ENCODE results near the gene GNAQ. TPM values are rescaled to one million over a fixed set of nuclear protein-coding genes. Genes with fewer than 3 reads are reported as not detected.

Gene GNAQ
- polyA plus RNA-seq, 1 donor (not counting 4 experiments of a cell fraction or from before 2014, with no cell fraction given): 64.3 TPM

DNA sequence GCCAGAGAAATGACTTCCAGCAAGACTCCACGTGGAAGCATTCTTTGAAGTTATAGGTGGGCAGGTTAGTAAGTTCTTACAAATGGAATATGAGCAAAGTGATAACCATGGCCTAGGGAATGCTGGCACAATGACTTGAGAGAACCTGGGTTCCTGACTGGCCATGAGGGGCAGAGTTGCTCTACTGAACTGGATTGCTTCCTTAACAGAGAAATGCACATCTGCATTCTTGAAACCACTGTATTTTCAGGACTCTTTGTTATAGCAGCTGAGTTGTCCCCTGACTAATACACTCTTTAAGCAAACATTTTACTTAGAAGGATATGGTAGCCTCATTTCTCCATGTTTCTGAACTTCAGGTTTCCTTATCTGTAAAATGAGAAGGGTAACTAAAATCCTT is 275.2 kb downstream of the GNAQ start:
- H3K4me2 ChIP-seq (ENCODE audit: control insufficient read depth, extremely low read depth, insufficient read depth, low read depth, low read length): no peak overlapping the region
- H3K36me3 ChIP-seq (ENCODE audit: control insufficient read depth in 2 of 2, extremely low read depth in 1 of 2, insufficient read depth in 2 of 2, low read length in 2 of 2): peaks cover 0 to 4% of the 10 kb centered on the region in 2 experiments
- H2AFZ ChIP-seq (ENCODE audit: control insufficient read depth, low read length): no peak overlapping the region
- H4K20me1 ChIP-seq (ENCODE audit: control insufficient read depth, extremely low read depth, insufficient read depth, low read length): no peaks in the 10 kb centered on the region
- H3K9me1 ChIP-seq (ENCODE audit: control insufficient read depth, extremely low read depth, insufficient read depth, low read length): no peaks in the 10 kb centered on the region
- FAIRE-seq: peak; percentile 46
- H3K4me3 ChIP-seq (ENCODE audit: control insufficient read depth in 2 of 3, extremely low read depth in 1 of 3, insufficient read depth in 2 of 3, low read depth in 1 of 3, low read length in 3 of 3): no peak overlapping the region
- no peaks in the 10 kb centered on the region for H3K79me2 ChIP-seq (ENCODE audit: control insufficient read depth, insufficient read depth, low read length)
- no peaks in the 10 kb centered on the region for H3K27me3 ChIP-seq (ENCODE audit: control insufficient read depth, extremely low read depth, insufficient read depth, low read length)
- H3K9ac ChIP-seq (ENCODE audit: control insufficient read depth, extremely low read depth, insufficient read depth, low read length): no peak overlapping the region
- no peaks in the 10 kb centered on the region for H3K4me1 ChIP-seq (ENCODE audit: control insufficient read depth, extremely low read depth, insufficient read depth, low read length)
- H3K9me3 ChIP-seq (ENCODE audit: control insufficient read depth, low read depth, low read length): no peaks in the 10 kb centered on the region
- DNase-seq (ENCODE audit: low read depth, low spot score): no peak
- TF ChIP-seq, protein P1, sequence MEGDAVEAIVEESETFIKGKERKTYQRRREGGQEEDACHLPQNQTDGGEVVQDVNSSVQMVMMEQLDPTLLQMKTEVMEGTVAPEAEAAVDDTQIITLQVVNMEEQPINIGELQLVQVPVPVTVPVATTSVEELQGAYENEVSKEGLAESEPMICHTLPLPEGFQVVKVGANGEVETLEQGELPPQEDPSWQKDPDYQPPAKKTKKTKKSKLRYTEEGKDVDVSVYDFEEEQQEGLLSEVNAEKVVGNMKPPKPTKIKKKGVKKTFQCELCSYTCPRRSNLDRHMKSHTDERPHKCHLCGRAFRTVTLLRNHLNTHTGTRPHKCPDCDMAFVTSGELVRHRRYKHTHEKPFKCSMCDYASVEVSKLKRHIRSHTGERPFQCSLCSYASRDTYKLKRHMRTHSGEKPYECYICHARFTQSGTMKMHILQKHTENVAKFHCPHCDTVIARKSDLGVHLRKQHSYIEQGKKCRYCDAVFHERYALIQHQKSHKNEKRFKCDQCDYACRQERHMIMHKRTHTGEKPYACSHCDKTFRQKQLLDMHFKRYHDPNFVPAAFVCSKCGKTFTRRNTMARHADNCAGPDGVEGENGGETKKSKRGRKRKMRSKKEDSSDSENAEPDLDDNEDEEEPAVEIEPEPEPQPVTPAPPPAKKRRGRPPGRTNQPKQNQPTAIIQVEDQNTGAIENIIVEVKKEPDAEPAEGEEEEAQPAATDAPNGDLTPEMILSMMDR (optimal IDR thresholded peaks at IDR 0.05 in 1 of 3, IDR thresholded peaks at IDR 0.05 in 1 of 3, conservative IDR thresholded peaks at IDR 0.05 in 1 of 3; ENCODE audit: extremely low read depth in 1 of 3, insufficient read depth in 2 of 3, low read length in 3 of 3): peak in 1 of 3 experiments; percentile 12
- no peak for TF ChIP-seq EZH2 (IDR thresholded peaks at IDR 0.05; ENCODE audit: low read length)
- H3K27ac ChIP-seq (ENCODE audit: control insufficient read depth, insufficient read depth, low read length): no peak overlapping the region
- dilution Hi-C loops (cut with MboI; ENCODE audit: extremely low pct_ligation_motif_present, low sequenced_read_pairs): no loop called here

DNA sequence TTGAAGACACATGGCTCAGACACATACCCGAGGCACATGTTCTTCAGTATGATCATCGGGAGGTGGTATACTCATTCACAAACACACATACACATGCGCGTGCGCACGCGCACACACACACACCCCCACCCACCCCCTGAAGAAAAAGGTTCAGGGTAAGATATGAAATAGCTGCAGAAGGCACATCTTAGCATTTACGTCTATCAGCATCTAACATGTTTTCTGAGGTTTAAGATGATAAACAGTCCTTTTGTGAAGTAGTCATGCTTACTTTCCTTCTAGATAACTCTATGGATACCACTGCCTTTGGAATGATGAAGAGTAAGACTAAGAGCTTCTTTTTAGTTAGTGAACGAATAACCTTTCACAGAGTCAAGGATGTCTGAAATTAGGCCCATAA is 278.4 kb downstream of the GNAQ start:
- Histone ChIP-seq H3K9me3 (ENCODE audit: control insufficient read depth, low read depth, low read length) (no peaks in the 10 kb centered on the region), H3K9me1 (ENCODE audit: control insufficient read depth, extremely low read depth, insufficient read depth, low read length) (no peaks in the 10 kb centered on the region), H2AFZ (ENCODE audit: control insufficient read depth, low read length) (no peak overlapping the region), H3K4me2 (ENCODE audit: control insufficient read depth, extremely low read depth, insufficient read depth, low read depth, low read length) (no peak overlapping the region), H3K36me3 (ENCODE audit: control insufficient read depth in 2 of 2, extremely low read depth in 1 of 2, insufficient read depth in 2 of 2, low read length in 2 of 2) (peaks cover 0 to 5% of the 10 kb centered on the region in 2 experiments), H4K20me1 (ENCODE audit: control insufficient read depth, extremely low read depth, insufficient read depth, low read length) (no peaks in the 10 kb centered on the region), H3K9ac (ENCODE audit: control insufficient read depth, extremely low read depth, insufficient read depth, low read length) (no peak overlapping the region), H3K4me1 (ENCODE audit: control insufficient read depth, extremely low read depth, insufficient read depth, low read length) (no peaks in the 10 kb centered on the region), H3K79me2 (ENCODE audit: control insufficient read depth, insufficient read depth, low read length) (no peaks in the 10 kb centered on the region), H3K4me3 (ENCODE audit: control insufficient read depth in 2 of 3, extremely low read depth in 1 of 3, insufficient read depth in 2 of 3, low read depth in 1 of 3, low read length in 3 of 3) (no peak overlapping the region), H3K27me3 (ENCODE audit: control insufficient read depth, extremely low read depth, insufficient read depth, low read length) (no peaks in the 10 kb centered on the region), H3K27ac (ENCODE audit: control insufficient read depth, insufficient read depth, low read length) (no peak overlapping the region)
- TF ChIP-seq EZH2 (IDR thresholded peaks at IDR 0.05; ENCODE audit: low read length): no peak
- TF ChIP-seq, protein P1 (optimal IDR thresholded peaks at IDR 0.05 in 1 of 3, IDR thresholded peaks at IDR 0.05 in 1 of 3, conservative IDR thresholded peaks at IDR 0.05 in 1 of 3; ENCODE audit: extremely low read depth in 1 of 3, insufficient read depth in 2 of 3, low read length in 3 of 3): no peak
- dilution Hi-C loops (cut with MboI; ENCODE audit: extremely low pct_ligation_motif_present, low sequenced_read_pairs): no loop called here
- no peak for DNase-seq (ENCODE audit: low read depth, low spot score)
- no peak for FAIRE-seq

Data from keratinocyte (primary cell).